Measurements from ENCODE around the gene CYS1. TPM values are rescaled to one million over a fixed set of nuclear protein-coding genes. Genes with fewer than 3 reads are reported as not detected.

Gene CYS1
- total and polyA plus RNA-seq, 2 of the 13 experiments (the other 11 are each of a cell fraction or from before 2014, with no cell fraction given), result 0.04 TPM; not detected in 1

- ATAC-seq, result peak; percentile 49
- Histone ChIP-seq H2AFZ (ENCODE audit: low read length) (peak overlapping the region; percentile 86), H3K9me3 (ENCODE audit: low read length) (no peaks in the 10 kb centered on the region), H3K36me3 (replicated peaks in 1 of 2; ENCODE audit: control insufficient read depth in 1 of 2, insufficient read depth in 2 of 2, low read length in 2 of 2) (no peaks in the 10 kb centered on the region), H4K20me1 (ENCODE audit: insufficient read depth, low read length) (no peaks in the 10 kb centered on the region), H3K27ac (ENCODE audit: extremely low read length, insufficient read depth, low read length) (no peak overlapping the region), H3K4me2 (ENCODE audit: low read depth, low read length) (peak overlapping the region; percentile 43), H3K9ac (ENCODE audit: insufficient read depth, low read depth, low read length) (no peak overlapping the region), H3K79me2 (ENCODE audit: insufficient read depth, low read length) (no peaks in the 10 kb centered on the region), H3K4me1 (ENCODE audit: insufficient read depth, low read length) (peaks cover 26% of the 10 kb centered on the region), H3K4me3 (replicated peaks in 1 of 3; ENCODE audit: insufficient read depth in 1 of 3, low read depth in 2 of 3, low read length in 3 of 3) (peak overlapping the region in 1 of 3 experiments; percentile 8; a peak in 2 of 6 replicates), H3K27me3 (ENCODE audit: control insufficient read depth in 1 of 2, insufficient read depth in 2 of 2, low read length in 2 of 2) (peaks cover 4 to 33% of the 10 kb centered on the region in 2 experiments; a peak in 4 of 5 replicates)
- DNase-seq (ENCODE audit: low spot score), result no peak
- BruUV-seq (replicated peaks), result no TSS peak
- intact Hi-C loops (cut with micrococcal nuclease; ENCODE audit: unreplicated experiment) (no loop called here), in situ Hi-C loops (cut with HindIII; ENCODE audit: extremely low pct_ligation_motif_present, low pct_unique_long_range_greater_than_20kb) (no loop called here)
- FAIRE-seq, result no peak
- ChIA-PET CTCF (ENCODE audit: low intra/inter-chr PET ratio, low total read pairs) (no interaction called here), POLR2A (no interaction called here)
- WGBS (ENCODE audit: low lambda C conversion rate), result 57% methylated on average over 8 of the region's 8 CpGs
- TF ChIP-seq ZNF574 (CRISPR knock-in tag; IDR thresholded peaks at IDR 0.05), result no peak
- TF ChIP-seq GABPB1 (CRISPR knock-in tag; IDR thresholded peaks at IDR 0.05), result no peak
- no peak for TF ChIP-seq EEA1 (CRISPR knock-in tag; IDR thresholded peaks at IDR 0.05; ENCODE audit: borderline replicate concordance)
- TF ChIP-seq ZNF530 (CRISPR knock-in tag; IDR thresholded peaks at IDR 0.05; ENCODE audit: low read depth), result no peak
- peak; percentile 47; the same call in 1 of the 2 replicates for TF ChIP-seq ZFP91 (CRISPR knock-in tag; IDR thresholded peaks at IDR 0.05; ENCODE audit: borderline replicate concordance)
- TF ChIP-seq CBX5 (CRISPR knock-in tag; IDR thresholded peaks at IDR 0.05; ENCODE audit: borderline replicate concordance), result no peak
- no peak for TF ChIP-seq RXRB (CRISPR knock-in tag; IDR thresholded peaks at IDR 0.05; ENCODE audit: borderline replicate concordance)
- TF ChIP-seq ZBTB49 (CRISPR knock-in tag; IDR thresholded peaks at IDR 0.05; ENCODE audit: borderline replicate concordance), result no peak
- no peak for TF ChIP-seq MYNN (CRISPR knock-in tag; IDR thresholded peaks at IDR 0.05; ENCODE audit: low read depth)
- no peak for TF ChIP-seq SATB2 (CRISPR knock-in tag; IDR thresholded peaks at IDR 0.05)
- no peak for TF ChIP-seq ZBTB44 (CRISPR knock-in tag; IDR thresholded peaks at IDR 0.05)
- peak; percentile 58; the same call in 1 of the 2 replicates for TF ChIP-seq ZNF572 (CRISPR knock-in tag; IDR thresholded peaks at IDR 0.05)
- no peak for TF ChIP-seq GABPA (IDR thresholded peaks at IDR 0.05; ENCODE audit: low read depth, low read length)
- no peak for TF ChIP-seq GABPA (CRISPR knock-in tag; IDR thresholded peaks at IDR 0.05; ENCODE audit: low read depth)
These were observed 7.1 kb upstream of the CYS1 start for GRCh38 chr2:10087360-10087759.

Measured in HepG2 (cell line).